Fibroblast of skin of scalp (primary cell): ENCODE results near the gene HMGB1.

Source experiments
- DNase-seq: peaks from one replicate; pipeline ENCODE4 v3.0.0-alpha.2; 2013

HMGB1 gene

GRCh38 chr13:30429721-30430694, 35.7 kb downstream of the HMGB1 start:
- peak; percentile 89 for DNase-seq

- DNase-seq: no peak
These were observed 36.5 kb downstream of the HMGB1 start for GRCh38 chr13:30429235-30429634.

DNA sequence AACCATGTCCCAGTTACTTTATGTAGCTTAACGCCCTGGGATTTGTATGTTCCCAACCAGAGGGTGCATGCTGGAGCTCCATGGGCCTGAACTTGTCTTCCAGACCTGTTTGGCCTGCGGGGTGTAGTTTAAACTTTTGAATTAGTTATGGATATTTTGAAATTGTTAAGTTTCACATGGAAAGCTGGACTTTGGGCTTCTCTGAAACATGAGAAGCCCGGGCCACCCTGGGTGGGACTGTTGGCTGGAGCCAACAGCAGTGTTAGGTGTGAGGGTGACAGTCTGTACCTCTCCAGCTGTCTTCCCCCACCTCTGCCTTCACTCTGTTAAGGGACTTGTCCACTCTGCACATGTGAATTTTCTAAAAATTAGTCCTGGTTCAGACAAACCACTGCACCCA, 41.8 kb downstream of the HMGB1 start:
- no peak for DNase-seq

DNA sequence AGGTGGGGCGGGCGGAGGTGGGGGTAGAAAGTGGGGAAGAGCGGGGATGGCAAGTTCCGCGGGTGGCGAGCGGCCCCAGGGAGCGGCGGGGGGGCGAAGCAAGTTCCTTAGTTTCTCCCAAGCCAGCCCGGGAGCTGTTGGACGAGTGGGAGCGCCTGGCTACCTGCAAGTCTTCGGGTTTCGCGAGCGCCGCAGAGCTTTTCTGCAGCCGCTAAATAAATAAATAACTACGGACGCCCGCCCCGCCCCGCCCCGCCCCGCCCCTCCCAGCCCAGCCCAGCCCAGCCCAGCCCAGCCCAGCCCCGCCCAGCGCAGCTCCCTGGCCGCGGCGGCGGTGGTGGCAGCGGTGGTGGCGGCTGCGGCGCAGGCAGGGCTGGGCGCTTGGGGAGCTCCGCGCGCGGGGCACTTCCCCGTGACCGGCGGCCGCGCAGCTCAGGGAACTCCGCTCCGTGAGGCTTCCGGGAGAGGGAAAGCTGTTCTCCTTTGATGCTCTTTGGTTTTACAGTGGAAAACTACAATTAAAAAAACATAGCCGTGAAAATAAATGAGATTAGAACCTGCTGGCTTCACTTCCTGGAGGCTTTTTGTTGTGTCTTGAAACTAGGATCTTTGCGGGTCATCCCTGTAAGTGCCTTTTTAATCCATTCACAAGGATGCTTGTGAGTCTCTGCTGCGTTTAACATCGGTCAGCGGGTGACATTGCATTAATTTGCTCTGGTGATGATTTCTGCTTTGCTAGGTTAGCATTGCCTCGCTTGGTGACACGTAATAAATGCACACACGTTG, 43.5 kb downstream of the HMGB1 start, which contains the start of gene UBE2L5:
Gene UBE2L5 (plus strand): TSS at position 440 of the 786 bp plus-strand sequence. CDS start 5,498 bp downstream, outside the sequence.
- DNase-seq: peak; percentile 67

DNA sequence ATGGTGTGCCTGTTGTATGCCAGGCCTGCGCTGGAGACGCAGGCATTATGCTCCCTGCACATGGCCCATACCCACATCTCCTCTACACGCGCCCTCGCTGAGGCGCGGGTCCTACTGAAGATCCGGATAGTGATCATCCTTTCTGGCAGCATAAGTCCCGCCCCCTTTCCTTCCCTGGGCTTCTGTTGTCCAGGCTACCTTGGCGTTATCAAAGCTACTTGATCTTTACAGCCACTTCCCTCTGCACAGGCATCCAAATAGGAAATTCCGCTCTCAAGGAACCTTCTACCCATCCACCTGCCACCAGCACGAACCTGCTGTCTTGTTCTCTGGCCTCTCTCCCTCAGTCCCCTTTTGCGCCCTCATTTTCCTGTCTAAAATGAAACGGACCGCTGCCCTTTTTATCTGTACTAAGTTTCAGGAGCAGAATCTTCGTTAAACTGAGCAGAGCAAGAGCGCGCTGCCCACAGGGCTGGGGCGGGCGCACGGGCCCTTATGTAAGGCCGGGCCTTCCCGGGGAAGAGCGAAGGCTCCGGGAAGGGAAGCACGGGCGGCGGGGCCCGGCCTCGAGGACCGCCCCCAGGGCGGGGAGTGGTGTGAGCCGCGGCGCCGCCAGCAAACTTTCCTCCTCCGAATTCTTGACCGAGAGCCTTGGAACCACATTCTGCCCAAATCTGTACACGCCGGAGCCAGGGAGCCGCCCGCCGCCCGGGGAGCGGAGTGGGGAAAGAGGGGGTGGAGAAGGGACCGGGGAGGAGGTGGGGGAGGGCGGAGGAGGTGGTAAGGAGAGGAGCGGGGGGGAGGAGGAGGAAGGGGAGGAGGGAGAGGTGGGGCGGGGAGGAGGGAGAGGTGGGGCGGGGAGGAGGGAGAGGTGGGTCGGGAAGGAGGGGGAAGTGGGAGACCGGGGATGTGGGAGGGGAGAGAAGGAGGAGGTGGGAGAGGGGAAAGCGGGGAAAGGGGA, 44.4 kb downstream of the HMGB1 start:
- peak; percentile 91 for DNase-seq

DNA sequence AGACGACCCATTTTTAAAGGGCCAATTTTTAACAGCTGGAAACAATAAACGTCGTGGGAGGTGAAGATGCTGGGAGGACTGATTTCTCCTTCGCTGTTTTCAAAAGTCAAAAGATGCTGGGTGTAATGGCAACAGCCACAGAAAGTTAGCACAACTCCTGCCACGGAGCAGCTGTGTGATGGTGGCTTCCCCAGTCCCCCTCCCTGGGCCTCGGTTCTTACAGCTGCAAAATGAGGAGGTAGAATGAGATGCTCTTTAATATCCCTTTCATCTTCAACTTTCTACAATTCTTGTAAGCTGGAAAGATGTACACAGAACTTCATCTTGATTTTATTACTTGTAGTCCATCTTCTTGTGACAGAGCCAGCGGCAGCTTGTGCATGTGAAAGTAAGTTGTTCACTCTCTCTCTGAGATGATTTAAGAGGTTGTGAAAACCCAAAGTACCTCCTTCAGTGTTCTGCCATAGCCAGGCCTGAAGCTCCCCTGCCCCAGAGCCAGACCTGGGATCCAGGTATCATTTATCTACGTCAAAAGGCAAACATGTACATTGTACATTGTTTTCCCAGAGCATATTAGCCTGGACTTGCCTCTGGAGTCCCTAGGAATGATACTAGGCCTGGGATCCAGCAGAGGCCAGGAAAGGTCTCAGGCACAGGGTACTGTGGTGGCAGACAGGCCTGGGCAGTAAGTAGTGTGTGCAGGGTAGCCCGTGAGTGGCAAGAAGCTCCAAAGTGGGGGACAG, 46.8 kb downstream of the HMGB1 start:
- no peak for DNase-seq

GRCh38 chr13:30418075-30418716, 47.5 kb downstream of the HMGB1 start:
- no peak for DNase-seq

GRCh38 chr13:30416471-30416870, 49.3 kb downstream of the HMGB1 start:
- DNase-seq: no peak

DNA sequence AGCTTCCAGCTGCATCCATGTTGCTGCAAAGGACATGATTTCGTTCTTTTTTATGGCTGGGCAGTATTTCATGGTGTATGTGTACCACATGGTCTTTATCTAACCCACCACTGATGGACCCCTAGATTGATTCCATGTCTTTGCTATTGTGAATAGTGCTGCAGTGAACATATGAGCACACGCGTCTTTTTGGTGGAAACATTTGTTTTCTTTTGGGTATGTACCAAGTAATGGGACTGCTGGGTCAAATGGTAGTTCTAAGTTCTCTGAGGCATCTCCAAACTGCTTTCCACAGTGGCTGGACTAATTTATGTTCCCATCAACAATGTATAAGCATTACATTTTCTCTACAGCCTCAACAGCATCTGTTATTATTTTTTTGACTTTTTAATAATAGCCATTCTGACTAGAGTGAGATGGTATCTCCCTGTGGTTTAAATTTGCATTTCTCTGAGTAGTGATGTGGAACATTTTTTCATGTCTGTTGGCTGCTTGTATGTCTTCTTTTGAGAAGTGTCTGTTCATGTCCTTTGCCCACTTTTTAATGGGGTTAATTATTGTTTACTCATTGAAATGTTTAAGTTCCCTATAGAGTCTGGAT, 50.2 kb downstream of the HMGB1 start:
- DNase-seq: no peak

DNA sequence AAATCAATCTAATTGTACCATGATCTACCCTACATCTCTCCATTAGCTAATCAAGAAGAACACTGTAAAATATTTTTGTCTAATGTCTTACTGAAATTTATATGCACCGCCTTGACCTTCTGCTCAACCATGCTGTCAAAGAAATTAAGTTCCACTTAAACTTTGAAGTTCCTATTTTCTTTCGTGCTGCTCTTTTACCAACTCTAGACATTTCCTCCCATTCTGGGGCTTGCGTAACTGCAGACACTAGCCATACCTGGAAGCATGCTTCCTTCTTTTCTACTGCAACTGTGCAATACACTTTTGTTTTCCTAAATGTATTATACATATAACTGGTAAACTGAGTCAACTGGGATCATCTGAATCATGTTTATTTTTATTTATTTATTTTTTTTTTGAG, 51.9 kb downstream of the HMGB1 start:
- no peak for DNase-seq

DNA sequence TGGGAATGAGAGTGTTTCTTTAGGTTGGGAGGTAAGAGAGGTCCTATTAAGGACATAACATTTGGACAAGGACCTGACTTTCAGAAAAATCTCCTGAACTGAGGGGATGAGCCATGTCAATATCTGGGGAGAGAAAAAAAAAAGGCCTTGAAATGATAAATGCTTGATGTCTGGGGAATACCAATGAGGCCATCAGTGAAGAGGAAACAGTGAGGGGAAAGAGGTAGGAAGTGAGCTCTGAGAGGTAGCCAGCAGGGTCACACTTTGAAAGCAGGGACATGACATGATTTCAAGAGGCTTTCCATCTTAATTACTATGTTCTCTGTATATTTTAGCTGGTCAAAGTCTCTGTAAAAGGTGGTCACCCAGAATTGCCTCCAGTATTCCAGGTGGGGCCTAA, 53.4 kb downstream of the HMGB1 start:
- no peak for DNase-seq

GRCh38 chr13:30410705-30411125, 55.0 kb downstream of the HMGB1 start:
- peak; percentile 46 for DNase-seq

- DNase-seq: peak; percentile 88
These were observed 55.6 kb downstream of the HMGB1 start for GRCh38 chr13:30409886-30410704.

DNA sequence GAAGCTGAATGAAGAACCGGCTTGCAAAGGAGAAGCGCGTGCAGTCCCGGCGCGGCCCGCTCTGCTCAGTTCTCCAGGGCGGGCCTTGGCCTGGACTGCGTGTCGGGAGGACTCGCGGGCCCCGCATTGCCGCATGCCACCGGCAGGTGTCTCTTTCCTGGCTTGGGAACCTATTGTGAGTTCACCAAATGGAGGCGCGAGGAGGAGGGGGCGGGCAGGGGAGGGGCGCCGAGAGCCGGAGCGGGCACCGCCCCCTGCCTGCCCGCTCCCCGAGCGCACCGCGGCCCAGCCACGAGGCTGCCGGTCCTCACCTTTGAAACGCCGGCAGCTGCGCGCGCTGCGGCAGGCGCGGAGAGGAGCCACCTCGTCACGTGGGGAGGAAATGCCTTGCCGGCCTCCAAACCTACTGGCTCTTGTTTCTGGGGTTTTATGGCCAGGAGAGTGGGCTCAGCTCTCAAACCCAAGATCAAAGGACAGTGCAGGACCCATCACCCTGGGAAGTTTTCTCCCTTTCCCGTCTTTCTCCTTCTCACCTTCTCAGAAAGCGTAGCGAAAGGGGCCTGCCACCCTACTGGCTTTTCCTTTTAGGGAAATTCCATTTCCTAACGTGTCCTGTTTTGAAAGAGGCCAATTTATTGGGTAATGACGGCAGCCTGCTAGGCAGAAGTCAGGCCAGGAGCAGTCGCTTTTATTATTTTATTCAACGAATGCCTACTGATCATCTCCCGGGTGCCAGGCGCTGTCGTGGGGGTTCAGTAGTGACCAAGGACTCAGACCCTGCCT, 57.2 kb downstream of the HMGB1 start:
- peak; percentile 89 for DNase-seq

DNA sequence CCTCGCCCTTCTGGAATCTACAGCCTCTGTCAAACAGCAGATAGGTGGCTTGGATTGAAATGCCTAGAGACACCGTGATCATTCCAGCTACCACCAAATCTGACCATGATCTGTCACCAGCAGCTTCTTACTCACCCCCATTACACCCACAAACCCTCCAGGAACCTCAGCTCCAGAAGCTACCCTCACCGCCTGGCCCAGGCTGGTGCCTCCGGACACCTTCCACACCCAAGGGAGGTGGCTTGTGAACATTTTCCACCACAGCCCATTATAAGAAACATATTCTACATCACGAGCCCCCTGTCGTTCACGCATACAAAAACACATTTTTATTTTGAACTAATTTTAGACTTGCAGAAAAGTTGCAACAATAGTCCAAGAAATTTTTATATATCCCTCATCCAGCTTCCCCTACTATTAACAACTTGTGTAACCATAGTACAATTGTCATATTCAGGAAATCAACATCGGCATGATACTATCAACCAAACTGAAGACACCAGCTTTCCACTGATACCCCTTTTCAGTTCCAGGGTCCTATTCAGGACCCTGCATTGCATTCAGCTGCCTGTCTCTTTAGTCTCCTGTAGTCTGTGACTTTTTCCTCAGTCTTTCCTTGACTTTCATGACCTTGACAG, 58.8 kb downstream of the HMGB1 start:
- DNase-seq: no peak
